Measurements from ENCODE around the gene LDLRAD4.

Gene LDLRAD4

GRCh38 chr18:13520741-13521140, 302.2 kb downstream of the LDLRAD4 start:
- Histone ChIP-seq H3K27me3 (no peaks in the 10 kb centered on the region), H3K9me3 (no peaks in the 10 kb centered on the region), H3K36me3 (peaks cover 0 to 14% (median 12%) of the 10 kb centered on the region in 3 donors), H3K27ac (peak overlapping the region; percentile 60 to 67), H3K4me1 (peaks cover 0 to 33% (median 2%) of the 10 kb centered on the region in 4 donors), H3K4me3 (no peak overlapping the region)
- no peak for DNase-seq
- intact Hi-C loops (cut with DNase I; ENCODE audit: low total_unique reads) = no loop called here
- no peak for TF ChIP-seq CTCF (IDR thresholded peaks at IDR 0.05)

- H3K27ac ChIP-seq = peak overlapping the region; percentile 60 to 67
- no peak for DNase-seq
- H3K27me3 ChIP-seq = no peaks in the 10 kb centered on the region
- TF ChIP-seq CTCF (IDR thresholded peaks at IDR 0.05) = no peak
- H3K4me3 ChIP-seq = no peak overlapping the region
- intact Hi-C loops (cut with DNase I; ENCODE audit: low total_unique reads) = no loop called here
- H3K9me3 ChIP-seq = no peaks in the 10 kb centered on the region
- peaks cover 0 to 11% (median 7%) of the 10 kb centered on the region in 3 donors for H3K36me3 ChIP-seq
- H3K4me1 ChIP-seq = peaks cover 0 to 33% (median 2%) of the 10 kb centered on the region in 4 donors
Measured at GRCh38 chr18:13521418-13521817, 302.9 kb downstream of the LDLRAD4 start.

- no peak for TF ChIP-seq CTCF (IDR thresholded peaks at IDR 0.05)
- Histone ChIP-seq H3K36me3 (peaks cover 0 to 10% (median 2%) of the 10 kb centered on the region in 3 donors), H3K4me1 (peaks cover 0 to 33% (median 2%) of the 10 kb centered on the region in 4 donors), H3K4me3 (no peak overlapping the region), H3K27me3 (no peaks in the 10 kb centered on the region), H3K9me3 (no peaks in the 10 kb centered on the region), H3K27ac (peak overlapping the region; percentile 60 to 67)
- intact Hi-C loops (cut with DNase I; ENCODE audit: low total_unique reads) = no loop called here
- no peak for DNase-seq
Measured at GRCh38 chr18:13522256-13522655, 303.7 kb downstream of the LDLRAD4 start.

- TF ChIP-seq CTCF (IDR thresholded peaks at IDR 0.05) = no peak
- H3K27me3 ChIP-seq = no peaks in the 10 kb centered on the region
- H3K36me3 ChIP-seq = peaks cover 0 to 18% (median 0%) of the 10 kb centered on the region in 3 donors
- no peak overlapping the region for H3K4me3 ChIP-seq
- no peak for DNase-seq
- intact Hi-C loops (cut with DNase I; ENCODE audit: low total_unique reads) = no loop called here
- peak overlapping the region in 1 of 2 donors; percentile 12 for H3K27ac ChIP-seq
- H3K4me1 ChIP-seq = peaks cover 0 to 33% (median 2%) of the 10 kb centered on the region in 4 donors
- no peaks in the 10 kb centered on the region for H3K9me3 ChIP-seq
Measured at GRCh38 chr18:13522861-13523660, 304.5 kb downstream of the LDLRAD4 start.

GRCh38 chr18:13524054-13524453, 305.5 kb downstream of the LDLRAD4 start:
- Histone ChIP-seq H3K4me1 (peaks cover 0 to 33% (median 2%) of the 10 kb centered on the region in 4 donors), H3K27ac (no peak overlapping the region), H3K9me3 (no peaks in the 10 kb centered on the region), H3K27me3 (no peaks in the 10 kb centered on the region), H3K4me3 (no peak overlapping the region), H3K36me3 (peaks cover 0 to 20% (median 0%) of the 10 kb centered on the region in 3 donors)
- TF ChIP-seq CTCF (IDR thresholded peaks at IDR 0.05) = no peak
- intact Hi-C loops (cut with DNase I; ENCODE audit: low total_unique reads) = no loop called here
- no peak for DNase-seq

Data from tibial artery (tissue), 4 donors.